GM23248 (cell line): ENCODE data around the gene THADA. TPM values are rescaled to one million over a fixed set of nuclear protein-coding genes. Genes with fewer than 3 reads are reported as not detected.

Source experiments
- DNase-seq: peaks from one replicate; pipeline ENCODE4 v3.0.0-alpha.2; 2015
- H2AFZ ChIP-seq: fragments of 200-600 bp; sonication (generic); 2 replicates; pipeline ENCODE4 v1.6.1; 2016; ENCODE audit warnings: antibody characterized with exemption
- H3F3A ChIP-seq: fragments of 200-600 bp; sonication (generic); 2 replicates; pipeline ENCODE4 v1.6.1; 2016; ENCODE audit warnings: mild to moderate bottlenecking, antibody characterized with exemption, mixed run types; ENCODE audit not compliant: insufficient read depth
- H3K27ac ChIP-seq: fragments of 200-600 bp; sonication (generic); 2 replicates; pipeline ENCODE4 v1.5.1; 2016; ENCODE audit warnings: mild to moderate bottlenecking
- H3K27me3 ChIP-seq: fragments of 200-600 bp; sonication (generic); replicated peaks from 2 replicates; pipeline ENCODE4 v1.6.1; 2016; ENCODE audit warnings: mild to moderate bottlenecking; ENCODE audit not compliant: insufficient read depth
- H3K36me3 ChIP-seq: fragments of 200-600 bp; sonication (generic); 2 replicates; pipeline ENCODE4 v1.6.1; 2016; ENCODE audit warnings: low read depth, mild to moderate bottlenecking
- H3K4me1 ChIP-seq: fragments of 200-600 bp; sonication (generic); 2 replicates; pipeline ENCODE4 v1.6.1; 2016; ENCODE audit warnings: mild to moderate bottlenecking; ENCODE audit not compliant: insufficient read depth
- H3K4me2 ChIP-seq: fragments of 200-600 bp; sonication (generic); one replicate; pipeline ENCODE4 v1.6.1; 2016; ENCODE audit warnings: mild to moderate bottlenecking; ENCODE audit not compliant: unreplicated experiment
- H3K4me3 ChIP-seq: fragments of 200-600 bp; sonication (generic); 2 replicates; pipeline ENCODE4 v1.5.1; 2016; ENCODE audit warnings: mild to moderate bottlenecking
- H3K79me2 ChIP-seq: fragments of 200-600 bp; sonication (generic); 2 replicates; pipeline ENCODE4 v1.6.1; 2016; ENCODE audit warnings: mild to moderate bottlenecking; ENCODE audit not compliant: insufficient read depth
- H3K9ac ChIP-seq: fragments of 200-600 bp; sonication (generic); 2 replicates; pipeline ENCODE4 v1.6.1; 2016; ENCODE audit warnings: mild to moderate bottlenecking
- H3K9me2 ChIP-seq: fragments of 200-600 bp; sonication (generic); 2 replicates; pipeline ENCODE4 v1.6.1; 2016; ENCODE audit warnings: mixed run types, mild to moderate bottlenecking, moderate library complexity; ENCODE audit not compliant: insufficient read depth
- H3K9me3 ChIP-seq: fragments of 200-600 bp; sonication (generic); one replicate; pipeline ENCODE4 v1.6.1; 2017; ENCODE audit warnings: low read depth
- H4K20me1 ChIP-seq: fragments of 200-600 bp; sonication (generic); 2 replicates; pipeline ENCODE4 v1.6.0; 2016; ENCODE audit not compliant: insufficient read depth
- EZH2 ChIP-seq: fragments of 200-600 bp; sonication (generic); IDR thresholded peaks from 2 replicates; pipeline ENCODE4 v1.6.1; 2018; ENCODE audit warnings: antibody characterized with exemption, mild to moderate bottlenecking; ENCODE audit not compliant: insufficient read depth, poor library complexity, severe bottlenecking
- EZH2phosphoT487 ChIP-seq: fragments of 200-600 bp; sonication (generic); IDR thresholded peaks from 2 replicates; pipeline ENCODE4 v1.6.1; 2018; ENCODE audit warnings: antibody characterized with exemption, moderate library complexity, mild to moderate bottlenecking, low read depth; ENCODE audit not compliant: insufficient read depth
- WGBS, 2 experiments: methylation state at CpG; one replicate each; pipeline ENCODE4 v1.1.6; 2015 to 2017; ENCODE audit warnings: low lambda C conversion rate in 2 of 2, low coverage in 1 of 2; ENCODE audit errors: missing lambda C conversion rate in 2 of 2; 5-methylcytosine and 5-hydroxymethylcytosine counted together
- in situ Hi-C: fragments of 300-500 bp; cut with MboI; formaldehyde crosslinking; loops from 2 replicates; pipeline ENCODE4 v1.15.0; 2020
- polyA plus RNA-seq: library from polyadenylated mRNA; unstranded; fragments of >200 nt; fragmentation: Nextera tagmentation; extraction: Ambion mirVana; gene quantifications from 2 replicates; pipeline ENCODE4 v1.2.1, GENCODE V29; 2016
- total RNA-seq: library from RNA; depleted of rRNA; stranded (reverse); fragments of >200 nt; shearing (Covaris generic); gene quantifications from 2 replicates; pipeline ENCODE4 v1.2.3, GENCODE V29; 2014

The THADA gene
- total and polyA plus RNA-seq, 2 experiments from 2014 or later, result 14.1 to 15.8 TPM

GRCh38 chr2:43346602-43347567 is 249.0 kb downstream of the THADA start:
- no peak for DNase-seq

GRCh38 chr2:43345872-43346271 is 250.0 kb downstream of the THADA start:
- Histone ChIP-seq H3K9me3 (no peaks in the 10 kb centered on the region), H3F3A (peaks cover 27% of the 10 kb centered on the region), H3K4me2 (no peak overlapping the region), H3K27ac (no peak overlapping the region), H3K27me3 (no peaks in the 10 kb centered on the region), H3K79me2 (no peaks in the 10 kb centered on the region), H4K20me1 (no peaks in the 10 kb centered on the region), H3K4me1 (peaks cover 42% of the 10 kb centered on the region), H2AFZ (no peak overlapping the region), H3K9me2 (no peaks in the 10 kb centered on the region), H3K4me3 (no peak overlapping the region), H3K9ac (no peak overlapping the region), H3K36me3 (no peaks in the 10 kb centered on the region)
- DNase-seq, result no peak
- no peak for TF ChIP-seq EZH2
- no peak for TF ChIP-seq EZH2phosphoT487
- in situ Hi-C loops, result no loop called here
- WGBS, 2 experiments, result 97 to 99% methylated on average over 5 of the region's 5 CpGs

More at GRCh38 chr2:43346602-43347567, 249.0 kb downstream of the THADA start:
- Histone ChIP-seq H3K9me2 (no peaks in the 10 kb centered on the region), H3K27me3 (no peaks in the 10 kb centered on the region), H3K4me2 (no peak overlapping the region), H3K27ac (no peak overlapping the region), H3K79me2 (no peaks in the 10 kb centered on the region), H3K9ac (no peak overlapping the region), H3K36me3 (no peaks in the 10 kb centered on the region), H3K9me3 (no peaks in the 10 kb centered on the region), H2AFZ (no peak overlapping the region), H3F3A (peaks cover 17% of the 10 kb centered on the region; the same call in 1 of the 2 replicates), H4K20me1 (no peaks in the 10 kb centered on the region), H3K4me3 (no peak overlapping the region), H3K4me1 (peaks cover 32% of the 10 kb centered on the region)
- 81 to 83% methylated on average over 13 of the region's 13 CpGs for WGBS, 2 experiments
- TF ChIP-seq EZH2 (no peak), EZH2phosphoT487 (no peak)
- in situ Hi-C loops, result no loop called here

- no peak overlapping the region for H2AFZ ChIP-seq
- no peaks in the 10 kb centered on the region for H3K27me3 ChIP-seq
- no peak overlapping the region for H3K4me3 ChIP-seq
- no peak overlapping the region for H3K27ac ChIP-seq
- no peaks in the 10 kb centered on the region for H3K79me2 ChIP-seq
- peak overlapping the region; percentile 25 for H3K4me2 ChIP-seq
- H3K9me3 ChIP-seq, result no peaks in the 10 kb centered on the region
- WGBS, 2 experiments, result 42 to 46% methylated on average over 5 of the region's 5 CpGs
- H3K4me1 ChIP-seq, result peaks cover 47% of the 10 kb centered on the region
- TF ChIP-seq EZH2phosphoT487 (no peak), EZH2 (no peak)
- DNase-seq, result peak; percentile 19
- no peaks in the 10 kb centered on the region for H3K9me2 ChIP-seq
- H3K9ac ChIP-seq, result no peak overlapping the region
- peaks cover 32% of the 10 kb centered on the region for H3F3A ChIP-seq
- H4K20me1 ChIP-seq, result no peaks in the 10 kb centered on the region
- H3K36me3 ChIP-seq, result no peaks in the 10 kb centered on the region
- in situ Hi-C loops, result no loop called here
These were observed 250.4 kb downstream of the THADA start for GRCh38 chr2:43345391-43345813.

GRCh38 chr2:43344868-43345373 is 250.9 kb downstream of the THADA start:
- Histone ChIP-seq H3K27me3 (no peaks in the 10 kb centered on the region), H3K36me3 (no peaks in the 10 kb centered on the region), H3K9me3 (no peaks in the 10 kb centered on the region), H3K4me3 (no peak overlapping the region), H3K79me2 (no peaks in the 10 kb centered on the region), H4K20me1 (no peaks in the 10 kb centered on the region), H3K4me2 (peak overlapping the region; percentile 25), H3K4me1 (peaks cover 52% of the 10 kb centered on the region), H3F3A (peaks cover 36% of the 10 kb centered on the region), H2AFZ (no peak overlapping the region), H3K9me2 (no peaks in the 10 kb centered on the region), H3K27ac (no peak overlapping the region), H3K9ac (no peak overlapping the region)
- no peak for DNase-seq
- TF ChIP-seq EZH2phosphoT487 (no peak), EZH2 (no peak)
- WGBS, 2 experiments, result 66 to 75% methylated on average over 5 of the region's 5 CpGs
- in situ Hi-C loops, result no loop called here
